ENCODE measurements around the gene FBXO10.
"Not testable (repeated sequence)": the region's sequence is repeated elsewhere in the genome, so short reads cannot be mapped to it uniquely, and the experiment has no call there.

Gene FBXO10

DNA sequence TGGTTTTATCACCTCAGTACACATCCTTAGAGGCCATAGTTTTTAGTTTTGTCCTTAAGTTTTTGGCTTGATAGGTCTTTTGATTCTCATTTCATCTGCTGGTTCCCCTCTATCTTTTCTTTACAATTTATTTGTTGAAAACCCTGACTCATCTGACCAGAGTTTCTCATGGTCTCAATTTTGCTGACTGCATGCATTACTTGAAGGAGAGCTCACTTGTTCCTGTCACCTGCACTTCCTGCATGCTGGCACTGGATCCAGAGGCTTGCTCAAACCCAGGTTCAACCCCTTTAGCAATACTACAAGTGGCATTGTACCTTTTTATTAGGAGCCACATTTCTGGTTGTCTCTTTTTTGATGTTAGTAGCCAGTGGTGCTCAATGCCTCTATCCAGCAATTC is 26.7 kb downstream of the FBXO10 start:
- DNase-seq: no peak

GRCh38 chr9:37547328-37547878 is 28.8 kb downstream of the FBXO10 start:
- no peak for DNase-seq

DNA sequence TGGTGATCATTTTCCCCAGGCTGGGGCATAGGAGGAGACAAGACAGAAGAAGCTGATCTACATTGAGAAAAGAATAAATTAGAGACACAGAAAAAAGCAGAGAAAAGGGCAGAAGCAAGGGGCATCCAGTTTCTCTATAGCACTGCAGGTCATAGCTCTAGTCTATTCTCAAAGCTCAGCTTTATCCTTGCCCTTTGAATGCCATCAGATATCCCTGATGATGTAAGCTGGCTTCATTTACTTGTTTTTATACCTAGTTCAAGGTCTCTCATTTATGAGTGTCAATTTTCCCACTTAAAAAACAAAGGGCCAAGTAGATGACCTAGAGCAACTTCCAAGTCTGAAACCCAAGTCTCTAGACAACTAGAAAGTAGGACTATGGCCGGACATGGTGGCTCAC is 32.7 kb downstream of the FBXO10 start:
- DNase-seq: no peak

DNA sequence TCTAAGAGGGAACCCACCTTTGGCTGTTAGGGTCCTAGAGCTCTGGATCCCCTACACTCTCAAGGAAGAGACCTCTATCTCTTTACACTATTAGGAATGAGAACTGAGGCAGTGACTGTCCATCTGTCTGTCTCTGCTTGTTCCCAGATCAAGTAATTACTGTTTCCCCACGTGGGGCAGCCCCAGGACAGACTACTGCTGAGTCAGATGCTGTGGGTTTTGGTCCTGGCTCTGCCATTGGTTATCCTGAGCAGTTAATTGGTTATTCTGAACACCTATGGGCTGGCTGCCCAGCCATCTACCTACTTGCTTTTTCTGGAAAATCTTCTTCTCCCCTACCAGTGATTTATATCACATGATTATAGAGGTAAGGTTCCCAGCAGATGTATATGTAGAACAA is 33.3 kb downstream of the FBXO10 start:
- DNase-seq: no peak

DNA sequence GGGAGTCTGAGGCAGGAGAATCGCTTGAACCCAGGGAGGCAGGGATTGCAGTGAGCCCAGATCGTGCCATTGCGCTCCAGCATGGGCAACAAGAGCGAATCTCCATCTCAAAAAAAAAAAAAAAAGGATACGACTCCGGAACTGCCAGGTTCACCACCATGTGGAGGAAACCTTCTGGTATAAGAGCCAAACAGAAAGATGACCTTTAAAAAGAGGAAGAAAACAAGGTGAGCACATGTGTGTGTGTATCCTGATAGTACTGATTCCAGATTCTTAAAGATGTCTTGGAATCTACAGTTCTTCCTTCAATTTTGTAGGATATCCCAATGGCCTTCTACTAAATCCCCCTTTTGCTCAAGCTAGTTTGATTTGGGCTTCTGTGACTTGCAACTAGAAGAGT is 33.7 kb downstream of the FBXO10 start:
- no peak for DNase-seq

GRCh38 chr9:37541465-37541864 is 34.7 kb downstream of the FBXO10 start:
- no peak for DNase-seq

DNA sequence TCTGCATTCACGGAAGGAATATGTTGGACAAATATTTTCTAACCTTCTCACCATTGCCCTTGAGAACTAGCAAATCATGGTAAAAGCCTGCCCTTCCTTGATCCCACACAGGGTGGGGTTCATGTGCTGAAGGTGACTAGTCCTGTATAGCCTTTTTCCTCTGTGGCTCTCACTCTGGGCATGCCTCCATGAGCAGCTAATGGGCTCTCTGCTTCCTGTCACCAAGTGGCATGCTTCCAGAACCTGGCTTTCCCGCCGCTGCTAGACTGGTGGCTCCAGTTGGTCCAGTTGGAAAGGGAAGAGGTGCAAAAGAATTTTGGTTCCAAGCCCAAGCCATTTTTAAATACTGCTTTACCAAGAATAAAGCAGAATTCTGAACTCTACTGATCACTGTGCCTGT is 35.5 kb downstream of the FBXO10 start:
- DNase-seq: no peak

DNA sequence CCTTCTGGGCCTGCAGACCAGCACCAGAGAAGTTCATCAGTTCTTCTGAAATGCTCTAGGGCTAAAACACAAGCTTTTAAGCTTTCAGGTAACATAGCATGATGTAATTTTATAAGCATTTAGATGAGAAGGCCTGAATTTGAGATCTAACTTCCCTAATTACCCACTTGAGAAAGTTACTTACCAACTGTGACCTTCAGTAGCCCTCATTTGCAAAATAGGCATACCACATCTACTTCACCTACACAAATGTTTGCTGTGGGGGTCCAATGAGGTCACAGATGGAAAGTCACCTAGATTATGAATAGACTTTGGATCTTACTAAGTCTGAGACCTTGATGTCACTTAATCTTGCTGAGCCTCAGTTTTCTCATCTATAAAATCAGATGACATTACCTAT is 36.5 kb downstream of the FBXO10 start:
- DNase-seq: no peak

DNA sequence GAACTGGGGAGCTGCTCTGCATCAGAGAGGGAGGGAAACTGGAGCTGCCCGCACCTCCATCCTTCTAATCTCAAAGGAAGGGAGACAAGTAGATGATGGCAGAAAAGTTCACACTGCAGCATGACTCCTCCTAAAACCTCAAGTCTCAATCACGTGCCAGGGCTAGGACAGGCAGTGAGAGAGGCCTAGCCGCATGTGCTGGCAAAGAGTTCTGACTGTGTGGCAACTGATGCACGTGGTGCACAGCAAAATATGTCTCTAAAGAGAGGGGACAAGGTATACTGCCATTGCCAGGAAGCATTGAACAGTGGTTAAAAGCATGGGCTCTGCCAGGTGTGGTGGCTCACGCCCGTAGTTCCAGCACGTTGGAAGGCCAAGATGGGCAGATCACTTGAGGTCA is 38.1 kb downstream of the FBXO10 start:
- no peak for DNase-seq

GRCh38 chr9:37534901-37535300 is 41.3 kb downstream of the FBXO10 start:
- no peak for DNase-seq

DNA sequence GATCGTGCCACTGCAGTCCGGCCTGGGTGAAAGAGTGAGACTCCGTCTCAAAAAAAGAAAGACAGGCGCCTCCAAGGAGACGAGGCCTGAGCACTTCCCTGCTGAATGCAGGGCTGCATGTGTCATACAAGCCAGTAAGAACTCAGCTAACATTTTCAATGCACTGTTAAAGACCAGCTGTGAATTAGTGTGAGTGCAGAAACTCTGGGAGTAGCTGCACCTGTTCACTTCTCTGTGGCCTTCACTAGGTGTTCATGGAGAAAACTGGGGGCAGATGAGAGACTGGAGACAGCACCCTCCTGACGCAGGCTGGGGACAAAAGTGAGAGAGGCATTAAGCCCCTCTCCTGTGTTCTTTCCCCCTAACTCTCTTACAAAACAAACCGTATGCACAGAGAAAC is 41.8 kb downstream of the FBXO10 start:
- no peak for DNase-seq

- peak in 1 of 2 experiments; percentile 24 for DNase-seq
Measured at GRCh38 chr9:37531699-37532098, 44.5 kb downstream of the FBXO10 start.

DNA sequence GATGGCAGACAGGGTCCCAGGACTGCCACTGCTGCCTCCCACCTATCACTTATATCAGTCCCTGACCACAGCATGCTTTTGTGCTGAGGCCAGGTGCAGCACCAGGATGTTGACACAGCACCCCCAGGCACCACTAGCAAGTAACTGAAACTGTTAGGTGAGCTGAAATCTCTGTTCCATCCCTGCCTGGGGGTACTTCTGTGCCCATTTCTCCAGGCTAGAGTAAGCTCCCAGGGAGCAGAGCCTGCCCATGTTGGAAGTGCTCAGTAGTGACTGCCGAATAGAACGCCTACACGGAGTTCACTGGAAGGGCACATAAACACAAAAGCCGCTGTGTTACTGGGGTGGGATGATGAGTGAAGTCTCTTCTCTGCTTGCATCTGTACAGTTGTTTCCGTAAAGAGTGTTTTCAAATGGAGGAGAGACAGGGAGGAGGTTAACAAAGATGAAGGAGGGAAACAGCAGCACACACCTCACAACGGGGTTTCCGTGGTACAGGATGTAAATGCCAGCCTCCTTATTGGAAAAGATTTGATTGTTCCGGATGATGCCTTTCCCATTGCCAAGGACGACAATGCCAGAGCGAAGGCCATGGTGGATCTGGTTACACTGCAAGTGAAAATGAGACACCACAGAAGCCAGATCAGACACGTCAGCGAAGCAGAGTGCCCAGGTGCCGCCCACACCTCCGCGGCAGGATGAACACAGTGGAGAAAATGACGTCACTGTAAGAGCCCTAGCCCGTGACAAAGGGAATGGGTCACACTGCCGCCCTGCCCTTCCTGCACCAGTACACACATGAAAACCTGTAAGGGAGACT is 47.3 kb downstream of the FBXO10 start:
- DNase-seq: peak; percentile 58 to 78

DNA sequence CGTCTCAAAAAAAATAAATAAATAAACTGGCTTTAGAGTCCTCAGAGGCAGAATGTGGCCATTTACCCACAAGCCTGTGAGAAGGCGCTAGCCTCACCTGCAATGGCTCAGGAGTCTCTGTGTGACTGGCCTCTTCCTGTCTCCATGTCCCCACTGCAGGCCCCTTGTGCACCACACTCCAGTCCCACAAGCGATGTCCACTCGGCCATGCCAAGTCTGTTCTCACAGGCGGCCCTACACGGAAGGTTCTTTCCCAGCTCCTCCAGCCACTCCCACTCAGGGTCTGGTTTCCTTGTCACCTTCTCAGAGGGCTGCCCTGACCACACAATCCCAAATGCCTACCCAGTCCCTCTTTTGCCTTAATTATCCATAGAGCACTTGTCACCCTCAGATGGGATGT is 52.3 kb downstream of the FBXO10 start:
- no peak for DNase-seq

DNA sequence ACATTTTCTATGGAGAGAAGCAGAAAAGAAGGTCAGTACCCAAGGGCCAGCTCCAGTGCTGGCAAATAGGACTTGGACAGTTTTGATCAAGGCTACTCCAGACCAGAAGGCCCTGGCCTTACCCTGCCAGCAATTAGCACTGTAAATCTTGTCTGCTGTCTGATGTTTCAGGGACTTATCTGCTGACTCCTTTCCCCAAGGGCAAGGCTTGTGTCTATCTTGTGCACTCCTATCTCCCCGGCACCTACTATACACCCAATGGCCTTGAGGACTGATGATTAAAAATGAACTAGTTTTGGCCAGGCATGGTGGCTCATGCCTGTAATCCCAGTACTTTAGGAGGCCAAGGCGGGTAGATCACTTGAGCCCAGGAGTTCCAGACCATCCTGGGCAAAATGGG is 53.2 kb downstream of the FBXO10 start:
- DNase-seq: no peak

- DNase-seq: no peak
Measured at GRCh38 chr9:37521111-37521510, 55.1 kb downstream of the FBXO10 start.

DNA sequence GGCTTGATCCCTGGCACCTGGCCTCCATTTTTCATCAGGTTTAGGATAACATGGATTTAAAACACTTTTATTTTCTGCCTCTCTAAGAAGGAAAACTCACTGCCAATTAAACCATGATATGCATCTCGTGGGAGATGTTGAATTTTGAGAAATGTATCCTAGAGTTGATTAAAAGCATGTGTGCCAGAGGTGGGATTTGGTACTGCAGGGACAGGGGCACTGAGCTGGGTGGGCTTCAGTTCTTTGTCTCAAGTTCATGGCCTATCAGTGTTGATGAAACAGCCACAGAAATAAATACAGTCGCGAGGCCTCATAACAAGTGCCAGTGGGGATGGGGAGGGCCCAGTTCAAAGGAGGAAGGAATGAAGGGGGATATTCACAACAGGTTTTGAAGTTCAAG is 55.5 kb downstream of the FBXO10 start:
- DNase-seq: no peak

- DNase-seq: no peak
Measured at GRCh38 chr9:37517923-37518322, 58.3 kb downstream of the FBXO10 start.

- DNase-seq: no peak
Measured at GRCh38 chr9:37515620-37516258, 60.4 kb downstream of the FBXO10 start.

DNA sequence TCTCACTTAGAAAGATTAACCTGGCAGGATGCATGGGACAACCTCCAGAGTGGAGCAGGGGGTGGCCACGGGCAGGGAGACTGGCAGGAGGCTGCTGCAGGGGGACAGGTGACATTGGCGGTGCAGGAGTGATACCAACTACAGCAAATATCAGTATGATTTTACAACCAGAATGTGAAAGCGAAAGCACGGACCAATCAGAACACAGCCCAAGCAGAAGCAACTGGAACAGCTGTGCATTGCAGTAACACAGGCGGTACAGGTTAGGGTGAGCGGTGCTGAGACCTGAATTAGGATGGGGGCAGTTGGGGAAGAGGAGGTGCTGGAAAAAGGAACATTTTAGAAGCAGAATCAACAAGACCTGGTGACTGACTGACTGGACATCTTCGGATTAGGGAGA is 61.2 kb downstream of the FBXO10 start:
- no peak for DNase-seq

DNA sequence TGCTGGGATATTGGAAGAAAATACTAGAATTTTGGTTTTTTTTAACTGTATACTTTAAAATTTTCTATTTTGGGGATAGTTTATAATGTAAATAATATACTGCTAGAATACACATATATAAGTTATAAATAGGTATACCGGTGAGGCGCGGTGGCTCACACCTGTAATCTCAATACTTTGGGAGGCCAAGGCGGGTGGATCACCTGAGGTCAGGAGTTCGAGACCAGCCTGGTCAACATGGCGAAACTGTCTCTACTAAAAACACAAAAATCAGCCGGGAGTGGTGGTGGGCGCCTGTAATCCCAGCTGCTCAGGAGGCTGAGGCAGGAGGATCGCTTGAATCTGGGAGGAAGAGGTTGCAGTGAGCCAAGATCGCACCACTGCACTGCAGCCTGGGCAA is 61.8 kb downstream of the FBXO10 start:
- DNase-seq: not testable (repeated sequence)

DNA sequence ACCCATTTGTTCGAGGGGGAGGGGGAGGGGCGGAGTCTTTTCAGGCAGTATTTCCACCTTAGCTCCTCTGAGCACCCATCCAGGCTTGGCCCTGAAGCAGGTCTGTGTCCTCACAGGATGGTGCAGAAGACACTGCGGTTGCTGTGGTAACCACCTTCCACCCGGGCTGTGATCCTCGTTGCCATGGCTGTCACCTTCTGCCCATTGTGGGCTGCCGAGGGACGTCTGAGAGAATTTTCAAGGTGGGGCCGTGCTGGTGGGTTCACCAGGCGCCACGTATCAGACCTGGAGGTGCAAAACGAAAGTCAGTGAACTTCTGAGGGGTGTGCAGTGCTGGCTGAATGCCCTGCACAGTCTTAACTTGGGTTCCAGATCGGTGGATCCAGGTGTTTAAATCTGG is 63.7 kb downstream of the FBXO10 start:
- DNase-seq: no peak

- no peak for DNase-seq
Measured at GRCh38 chr9:37511016-37512010, 64.9 kb downstream of the FBXO10 start.
